Stimulated activated CD4-positive, alpha-beta T cell treated with anti-CD3 and anti-CD28 coated beads, Interleukin-12 subunit alpha, Interleukin-12 subunit beta, amount 100 ng/mL, for 48 hours (primary cell): ENCODE measurements around the gene SDK1.

Experiments
- DNase-seq, 3 donors: peaks; one replicate each; pipeline ENCODE4 v3.0.0-alpha.2; 2020; ENCODE audit warnings: low read depth in 2 of 3, low spot score in 1 of 3

The SDK1 gene

DNA sequence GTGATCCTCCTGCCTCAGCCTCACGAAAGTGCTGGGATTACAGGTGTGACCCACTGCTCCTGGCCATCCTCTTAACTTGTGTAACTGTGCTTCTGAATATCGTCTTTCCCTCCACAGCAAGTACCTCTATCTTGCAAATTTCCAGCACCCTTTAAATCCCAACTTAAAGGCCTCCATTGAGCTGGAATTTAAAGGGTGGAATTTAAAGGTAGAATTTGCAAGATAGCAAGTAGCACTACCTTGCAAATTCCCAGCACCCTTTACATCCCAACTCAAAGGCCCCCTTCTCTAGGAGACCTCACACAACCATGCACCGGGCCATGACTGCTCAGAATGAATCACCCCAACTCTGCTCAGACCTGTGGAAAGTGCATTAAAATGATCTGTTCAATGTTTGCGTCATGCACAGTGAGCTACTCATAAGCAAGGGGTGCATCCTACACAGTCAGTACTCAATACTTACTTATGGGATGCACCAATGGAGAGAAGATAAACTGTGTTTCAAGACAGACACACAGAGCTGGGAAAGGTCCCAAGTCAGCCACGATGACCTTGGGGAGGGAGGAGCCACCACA, 17.8 kb upstream of the SDK1 start:
- no peak for DNase-seq

DNA sequence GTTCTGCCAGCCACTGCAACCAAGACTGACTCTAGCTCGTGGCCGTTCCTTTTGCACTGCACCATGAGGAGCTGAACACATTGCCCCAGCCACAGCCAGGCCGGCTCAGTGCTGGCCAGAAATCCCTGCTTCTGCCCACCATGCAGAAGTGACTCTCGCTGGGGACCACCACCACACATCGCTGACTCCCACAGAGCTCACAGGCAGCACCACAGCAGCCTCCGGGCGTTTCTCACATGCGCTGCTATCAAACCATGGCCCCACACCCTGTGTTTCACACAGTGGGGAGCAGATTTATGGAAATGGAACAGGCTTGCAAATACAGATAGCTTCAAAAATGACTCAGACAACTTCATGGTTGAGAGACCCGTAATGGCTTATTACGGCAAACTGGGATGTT, 15.4 kb upstream of the SDK1 start:
- no peak for DNase-seq

DNA sequence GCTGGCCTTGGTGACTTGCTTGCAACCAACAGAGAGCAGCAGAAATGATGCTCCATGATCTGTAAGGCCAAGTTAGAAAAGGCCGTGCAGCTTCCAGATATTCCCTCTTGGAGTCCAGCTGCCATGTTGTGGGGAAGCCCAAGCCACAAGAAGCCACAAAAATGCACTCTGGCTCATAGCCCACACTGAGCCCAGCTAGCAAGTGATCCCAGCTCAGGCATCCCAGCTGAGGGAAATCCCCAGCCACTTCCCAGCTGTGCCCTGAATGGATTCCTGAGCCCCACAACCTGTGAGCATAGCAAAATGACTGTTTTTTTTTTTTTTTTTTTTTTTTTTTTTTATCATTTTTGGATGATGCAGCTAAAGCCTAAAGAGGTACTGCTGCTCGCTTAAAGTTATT, 11.1 kb upstream of the SDK1 start:
- DNase-seq = no peak

DNA sequence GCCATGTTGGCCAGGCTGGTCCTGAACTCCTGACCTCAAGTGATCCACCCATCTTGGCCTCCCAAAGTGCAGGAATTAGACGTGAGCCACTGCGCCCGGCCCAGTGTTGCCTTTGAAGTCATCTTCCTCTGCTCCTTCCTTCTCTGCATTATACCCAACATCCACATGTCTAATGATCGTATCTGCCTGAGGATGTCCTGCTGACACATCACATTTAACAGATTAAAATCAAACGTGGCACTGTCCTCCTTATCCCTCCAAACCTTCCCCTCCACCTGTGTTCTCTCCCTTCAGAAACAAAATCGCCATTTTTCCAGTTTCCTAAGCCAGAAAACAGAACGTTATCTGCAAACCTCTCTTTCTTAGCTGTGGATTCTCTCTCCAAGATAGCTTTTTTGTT, 8.4 kb upstream of the SDK1 start:
- no peak for DNase-seq

DNA sequence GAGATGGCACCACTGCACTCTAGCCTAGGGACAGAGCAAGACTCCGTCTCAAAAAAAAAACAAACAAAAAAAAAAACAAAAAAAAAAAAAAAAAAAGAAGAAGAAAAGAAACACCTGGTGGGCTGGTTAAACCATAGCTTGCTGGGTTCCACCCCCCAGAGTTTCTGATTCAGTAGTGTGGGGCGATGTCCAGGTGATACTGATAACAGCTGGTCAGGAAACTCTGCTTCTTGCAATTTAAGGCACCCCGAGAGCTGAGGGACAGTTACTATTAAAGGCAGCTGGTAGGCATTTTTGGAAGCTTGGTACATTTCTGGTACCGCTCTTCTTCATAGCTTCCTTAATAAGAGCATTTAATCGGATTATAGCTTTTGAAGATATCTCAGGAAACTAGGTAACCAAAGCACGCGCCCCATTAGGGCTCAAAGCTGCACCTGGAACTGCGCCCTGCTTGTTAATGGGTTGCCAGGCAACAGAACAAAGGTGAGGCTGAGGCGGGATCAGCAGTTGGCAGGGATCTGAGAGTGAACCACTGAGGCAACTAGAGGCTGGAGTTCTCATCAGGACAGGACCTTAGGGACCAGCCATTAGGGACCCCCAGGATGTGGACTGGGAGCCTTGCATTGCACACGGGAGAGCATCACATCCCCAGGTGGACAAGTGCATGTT, 6.5 kb upstream of the SDK1 start:
- no peak for DNase-seq

DNA sequence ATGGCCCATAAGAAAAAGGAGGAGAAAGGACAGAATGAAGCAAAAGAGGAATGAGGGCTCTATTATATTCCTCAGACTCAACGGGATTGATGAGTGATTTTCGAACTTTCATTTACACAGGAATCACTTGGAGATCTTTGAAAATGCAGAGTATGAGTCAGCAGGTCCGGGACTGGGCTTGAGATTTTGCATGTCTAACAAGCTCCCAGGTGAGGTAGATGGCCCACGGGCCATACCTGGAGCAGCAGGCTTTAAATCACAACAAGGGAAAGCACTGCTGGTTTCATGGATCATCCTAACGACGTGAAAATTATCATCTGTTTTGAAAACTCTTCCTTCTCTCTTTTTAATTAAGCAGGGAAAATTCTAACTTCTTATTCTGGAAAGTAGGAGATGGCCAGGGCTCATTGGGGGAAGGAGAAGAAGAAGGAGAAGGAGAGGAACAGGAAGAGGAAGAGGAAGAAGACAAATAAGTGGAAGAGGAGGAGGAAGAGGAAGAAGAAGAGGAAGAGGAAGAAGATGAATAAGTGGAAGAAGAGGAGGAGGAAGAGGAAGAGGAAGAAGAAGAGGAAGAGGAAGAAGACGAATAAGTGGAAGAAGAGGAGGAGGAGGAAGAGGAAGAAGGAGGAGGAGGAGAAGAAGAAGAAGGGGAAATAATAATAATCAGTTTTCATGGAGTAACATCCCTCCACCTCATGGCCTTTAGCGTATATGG, 3.8 kb upstream of the SDK1 start:
- no peak for DNase-seq

DNA sequence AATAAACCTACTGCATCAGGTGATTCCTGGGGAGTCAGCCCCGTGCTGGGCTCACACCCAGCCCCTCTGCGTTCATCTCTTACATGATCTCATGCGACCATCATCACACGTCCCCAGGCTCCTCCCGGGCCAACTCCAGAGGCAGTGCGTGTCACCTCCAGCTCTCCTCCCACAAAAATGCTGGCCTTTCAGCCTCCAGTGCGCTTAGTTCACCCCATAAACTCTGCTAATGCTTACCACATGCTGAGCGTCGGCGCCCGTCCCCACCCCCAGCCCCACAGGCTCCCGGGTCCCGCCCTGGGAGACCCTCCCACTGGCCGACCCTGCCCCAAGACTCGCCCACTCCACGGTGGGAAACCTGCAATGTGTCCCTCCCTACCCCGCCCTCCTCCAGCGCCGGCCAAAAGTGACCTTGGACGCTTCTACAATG, 816 bp upstream of the SDK1 start:
- no peak for DNase-seq

DNA sequence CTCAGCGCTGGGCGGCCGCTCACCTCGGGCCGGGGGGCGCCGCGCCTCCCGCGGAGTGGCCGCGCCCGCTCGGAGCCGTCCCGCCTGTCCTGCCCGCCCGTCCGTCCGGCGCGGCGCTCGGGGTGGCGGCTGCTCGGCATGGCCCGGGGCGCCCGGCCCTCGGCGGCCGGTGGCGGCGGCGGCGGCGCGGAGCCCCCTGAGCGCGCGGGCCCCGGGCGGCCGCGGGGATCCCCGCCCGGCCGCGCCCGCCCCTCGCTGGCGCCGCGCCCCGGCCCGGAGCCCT, 338 bp downstream of the SDK1 start:
- DNase-seq = no peak

DNA sequence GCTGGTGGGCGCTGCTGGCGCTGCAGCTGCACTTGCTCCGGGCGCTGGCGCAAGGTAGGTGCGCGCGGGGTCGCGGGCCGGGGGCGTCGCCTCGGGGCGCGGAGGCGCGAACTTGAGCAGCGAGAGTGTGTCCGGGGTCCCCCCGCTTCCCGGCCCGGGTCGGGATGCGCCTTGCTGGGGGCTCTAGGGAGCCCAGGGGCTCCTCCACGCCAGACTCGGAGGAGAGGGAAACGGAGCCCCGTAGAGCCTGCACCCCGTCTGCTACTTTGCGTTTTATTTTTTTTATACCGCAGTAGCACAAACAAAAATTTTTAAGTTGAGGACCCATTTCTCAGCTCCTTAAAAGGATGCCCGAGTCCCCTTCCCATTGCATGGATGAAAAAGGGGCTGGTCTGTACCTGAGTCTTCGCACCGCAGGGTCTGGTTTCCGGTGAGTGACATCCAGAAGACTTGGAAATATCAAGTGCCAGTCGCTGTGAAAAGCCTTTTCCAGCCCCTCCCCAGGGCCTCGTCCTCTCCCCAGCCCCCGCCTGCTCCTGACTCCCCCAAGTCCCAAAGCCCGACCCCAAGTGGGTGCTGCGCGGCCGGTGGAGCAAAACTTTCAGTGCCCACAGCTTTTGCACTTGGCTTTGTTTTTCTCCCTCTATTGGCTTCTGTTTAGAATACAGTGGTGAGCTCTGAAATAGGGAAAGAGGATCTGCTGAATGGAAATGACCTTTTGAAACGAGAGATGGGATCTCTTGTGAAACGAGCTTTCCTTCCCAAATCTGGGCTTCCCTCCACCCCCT, 973 bp downstream of the SDK1 start:
- DNase-seq = no peak

DNA sequence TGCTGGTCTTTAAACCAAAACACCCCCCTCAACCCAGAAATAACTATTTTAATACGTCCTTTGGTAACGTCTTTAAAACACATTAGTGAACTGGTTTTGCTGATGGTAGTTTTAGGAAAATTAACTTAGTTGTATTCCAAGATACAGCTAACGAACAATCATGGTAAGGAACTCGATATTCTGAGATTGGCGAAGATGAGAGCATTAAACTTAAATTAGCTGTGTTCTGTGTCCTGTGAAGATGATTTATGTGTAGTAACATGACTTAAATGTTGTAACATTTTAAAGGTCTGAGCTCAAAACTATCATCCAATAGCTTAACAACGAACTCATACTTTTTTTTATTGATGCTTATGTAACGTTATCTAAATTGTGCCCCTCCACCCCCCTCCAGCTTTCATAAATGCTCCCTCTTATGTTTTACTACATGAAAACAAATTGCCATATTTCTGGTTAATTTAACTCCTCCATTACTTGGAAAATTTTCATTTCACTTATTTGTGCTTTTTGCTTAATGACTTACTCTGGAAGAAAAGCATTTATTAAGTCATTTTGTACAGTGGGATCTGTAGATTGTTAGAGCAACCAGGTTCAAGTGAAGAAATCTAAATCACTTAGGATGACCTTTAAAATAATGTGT, 1.7 kb downstream of the SDK1 start:
- DNase-seq = no peak

DNA sequence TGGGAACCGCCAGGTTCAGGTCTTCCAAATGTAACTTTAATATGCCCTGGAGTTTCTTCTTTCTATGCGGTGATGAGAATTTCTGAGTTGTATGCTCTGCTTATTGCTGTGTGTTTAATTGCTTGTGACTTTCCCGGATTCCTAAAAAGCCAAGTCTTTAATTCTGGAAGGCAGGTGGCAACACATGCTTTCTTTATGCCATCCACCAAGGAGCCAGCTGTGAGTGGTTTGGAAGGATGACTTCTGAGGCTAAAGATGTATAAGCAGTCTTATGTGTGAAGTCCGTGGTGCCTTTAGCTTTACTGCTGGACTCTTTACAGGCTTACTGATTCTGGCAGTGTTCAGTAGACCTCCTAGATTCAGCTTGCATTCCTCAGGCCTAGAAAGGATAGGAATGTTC, 3.1 kb downstream of the SDK1 start:
- DNase-seq = no peak

DNA sequence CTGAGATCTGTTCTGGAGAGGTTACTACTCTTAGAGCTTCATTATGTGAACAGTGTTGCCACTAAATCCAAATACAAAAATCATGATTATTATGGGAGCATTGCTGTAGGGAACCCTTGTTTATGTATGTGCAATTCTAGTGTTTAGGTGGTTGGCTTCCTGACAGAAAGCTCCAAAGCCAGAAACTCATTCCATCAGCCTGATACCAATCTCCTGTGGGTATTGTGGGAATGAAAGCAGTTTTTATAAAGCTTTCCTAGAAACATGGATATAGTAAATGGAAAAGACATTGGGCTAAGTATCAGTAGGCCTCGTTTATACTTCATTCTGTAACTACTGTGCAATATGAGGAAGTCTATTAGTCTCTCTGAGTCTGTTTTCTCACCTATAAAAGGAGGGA, 6.4 kb downstream of the SDK1 start:
- DNase-seq = no peak

DNA sequence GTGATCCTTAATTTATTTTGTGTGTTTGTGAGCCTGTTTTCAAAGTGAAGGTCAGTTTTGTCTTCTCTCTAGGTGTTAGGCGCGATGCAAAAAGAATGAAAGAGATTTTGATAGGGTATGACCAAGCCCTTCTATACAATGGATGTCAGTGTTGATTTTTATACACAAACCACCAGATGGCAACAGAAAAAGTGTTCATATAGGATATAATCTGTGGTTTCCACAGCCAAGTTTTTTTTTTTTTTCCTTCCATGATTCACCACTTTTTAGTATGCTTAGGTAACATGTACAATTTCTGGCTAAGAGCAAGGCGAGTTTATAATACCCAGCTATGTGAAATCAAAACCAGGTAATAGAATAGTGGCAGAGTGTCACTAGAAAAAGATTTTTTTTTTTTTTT, 8.1 kb downstream of the SDK1 start:
- DNase-seq = no peak

DNA sequence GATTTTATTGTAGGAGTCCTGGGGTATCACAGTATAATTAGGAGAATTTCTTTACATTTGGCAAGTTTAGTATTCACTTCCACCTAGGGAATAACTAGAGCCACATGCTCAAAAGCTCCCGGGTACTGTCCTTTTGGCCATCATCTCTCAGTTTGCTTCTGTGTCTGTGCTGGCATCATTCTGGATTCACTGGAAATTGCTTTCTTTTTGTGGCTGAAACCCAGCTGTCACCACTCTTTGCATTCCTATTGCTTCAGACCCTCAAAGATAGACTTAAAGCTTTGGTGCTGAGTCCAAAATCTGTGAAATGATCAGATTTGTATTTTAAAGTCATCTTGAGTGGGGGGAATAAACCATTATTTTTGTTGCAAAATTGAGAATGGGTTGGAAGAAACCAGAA, 8.9 kb downstream of the SDK1 start:
- DNase-seq = no peak

DNA sequence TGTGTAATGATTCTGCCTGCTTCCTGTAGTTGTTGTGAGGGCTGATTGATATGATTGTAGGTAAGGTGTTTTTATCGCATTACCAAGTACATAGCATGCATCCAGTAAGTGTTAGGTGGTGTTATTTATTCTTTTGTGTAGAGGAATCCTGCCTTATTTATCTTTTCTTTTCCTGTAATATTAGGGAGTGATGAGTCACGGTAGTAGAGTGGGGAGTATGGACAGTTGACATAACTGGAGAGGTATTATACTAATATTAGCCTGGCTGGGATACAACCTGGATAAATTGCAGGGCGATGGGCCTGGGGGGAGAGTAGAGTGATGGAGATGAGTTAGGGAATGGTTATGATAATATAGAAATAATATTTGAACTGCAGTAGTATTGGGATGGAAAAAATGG, 9.8 kb downstream of the SDK1 start:
- DNase-seq = no peak

DNA sequence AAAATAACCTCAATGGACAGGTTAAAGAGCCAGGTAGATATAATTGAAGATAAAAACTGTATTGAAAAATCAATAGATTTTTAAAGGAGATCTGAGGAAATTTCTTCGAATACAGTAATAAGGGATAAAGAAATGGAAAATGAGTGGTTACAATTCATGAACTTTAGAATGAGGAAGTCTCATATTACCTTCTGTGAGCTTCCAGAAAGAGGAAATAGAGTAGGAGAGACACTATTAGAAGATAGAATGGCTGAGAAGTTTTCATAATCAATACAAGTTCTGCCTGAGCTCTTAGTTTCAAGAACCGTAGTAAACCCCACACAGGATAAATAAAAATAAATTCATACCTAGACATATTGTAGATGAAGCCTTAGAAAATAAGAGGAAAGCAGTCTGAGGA, 11.5 kb downstream of the SDK1 start:
- DNase-seq = no peak

DNA sequence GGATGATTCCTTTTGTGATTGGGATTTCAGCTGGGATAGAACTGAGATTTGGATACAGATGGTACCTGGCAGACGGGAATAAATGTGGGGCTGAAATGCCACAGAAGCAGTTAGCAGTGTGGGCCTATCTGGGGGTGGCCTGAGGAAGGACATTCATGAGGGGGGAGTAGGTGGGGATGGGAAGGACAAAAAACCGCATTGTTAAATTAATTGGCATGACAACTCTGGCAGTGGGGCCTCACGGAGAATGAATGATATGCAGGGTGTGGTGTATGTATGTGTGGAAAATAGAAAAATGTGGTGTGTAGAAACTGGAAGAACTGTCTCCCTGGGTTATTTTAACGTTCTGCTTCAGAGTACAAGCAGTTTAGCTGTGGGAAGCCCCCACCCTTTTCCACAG, 17.8 kb downstream of the SDK1 start:
- DNase-seq = no peak

DNA sequence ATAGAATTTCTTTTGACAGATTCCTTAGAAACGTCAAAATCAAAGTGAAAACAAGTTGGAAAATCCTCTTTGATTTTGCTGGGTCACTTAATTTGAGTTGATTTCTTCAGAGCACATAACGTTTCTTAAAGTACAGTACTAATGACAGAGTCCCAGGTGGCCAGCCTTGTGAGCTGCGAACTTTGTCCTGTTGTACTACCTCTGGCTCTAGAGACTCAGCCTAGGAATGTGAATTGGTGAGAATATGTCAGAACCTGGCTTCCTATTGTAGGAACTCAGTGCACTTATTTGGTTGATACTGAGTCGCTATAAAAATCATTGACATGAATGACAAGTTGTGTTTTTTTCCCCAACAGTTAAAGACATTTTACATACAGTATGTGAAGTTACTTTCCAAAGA, 20.2 kb downstream of the SDK1 start:
- no peak for DNase-seq

DNA sequence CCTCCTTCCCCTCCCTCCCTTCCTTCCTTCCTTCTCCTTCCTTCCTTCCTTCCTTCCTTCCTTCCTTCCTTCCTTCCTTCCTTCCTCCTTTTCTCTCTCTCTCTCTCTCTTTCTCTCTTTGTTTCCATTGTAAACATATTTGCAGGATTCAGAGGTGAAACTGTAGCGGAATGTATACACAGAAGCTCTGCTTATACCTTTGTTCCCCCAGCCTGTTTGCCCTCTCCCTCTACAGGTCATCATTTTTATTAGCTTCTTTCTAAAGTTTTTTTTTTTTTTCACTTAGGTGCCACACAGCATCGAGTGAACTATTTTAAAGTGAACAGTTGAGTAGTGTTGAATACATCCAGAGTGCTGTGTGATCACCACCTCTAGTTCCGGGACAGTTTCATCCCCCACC, 20.7 kb downstream of the SDK1 start:
- no peak for DNase-seq

DNA sequence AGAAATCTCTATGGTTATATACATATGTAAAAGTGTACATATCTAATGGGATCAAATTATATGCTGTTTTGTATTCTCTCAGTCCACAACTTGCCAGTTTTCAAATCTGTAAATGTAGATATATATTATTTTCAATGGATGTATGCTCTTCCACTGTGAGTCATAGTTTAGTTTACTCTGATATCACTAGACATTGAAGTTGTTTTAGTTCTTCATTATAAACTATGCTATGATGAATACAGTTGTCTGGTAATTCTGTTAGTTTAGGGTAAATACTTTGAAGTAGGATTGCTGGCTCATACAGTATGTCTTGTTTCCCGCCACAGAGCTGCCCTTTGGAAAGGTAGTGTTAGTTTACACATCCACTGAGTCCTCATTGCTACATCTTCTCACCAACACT, 25.2 kb downstream of the SDK1 start:
- DNase-seq = no peak

DNA sequence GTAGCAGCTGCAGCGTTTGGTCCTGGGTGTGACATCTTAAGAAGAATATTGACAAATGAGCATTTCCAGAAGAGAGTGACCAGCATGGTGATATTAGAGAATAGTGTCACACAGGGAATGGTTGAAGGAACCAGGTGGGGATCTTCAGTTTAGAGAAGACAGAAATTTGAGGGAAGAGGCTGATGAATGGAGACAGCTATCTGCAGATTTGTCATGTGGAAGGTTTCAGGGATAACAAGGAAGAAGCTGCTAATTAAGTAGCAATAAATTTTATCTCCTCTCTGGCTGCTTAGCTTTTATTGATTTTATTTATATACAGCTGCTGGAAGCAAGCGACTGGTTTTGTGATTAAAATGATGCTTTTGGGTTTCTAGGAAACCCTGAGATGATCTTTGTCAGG, 26.0 kb downstream of the SDK1 start:
- no peak for DNase-seq

DNA sequence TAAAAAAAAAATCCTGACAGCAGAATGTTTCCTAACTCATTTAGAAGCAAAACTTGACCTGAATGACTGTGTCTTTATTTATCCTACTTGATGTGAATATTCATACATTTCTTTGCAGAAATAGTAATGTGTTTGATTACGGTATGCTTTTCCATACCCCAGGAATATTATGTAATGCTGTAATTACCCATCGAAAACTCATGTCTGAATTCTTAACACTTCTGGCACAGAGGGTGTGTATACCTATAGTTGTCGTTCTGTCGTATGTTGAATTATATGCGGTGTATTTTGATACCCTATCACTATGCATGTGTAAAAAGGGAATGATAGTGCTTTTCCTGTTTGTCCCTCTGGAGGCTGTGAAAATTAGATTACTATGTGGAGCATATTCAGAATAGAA, 26.6 kb downstream of the SDK1 start:
- DNase-seq = no peak
